MM.1S (cell line): ENCODE measurements around the gene ZBTB42.

Source experiments
- DNase-seq: peaks from one replicate; pipeline ENCODE4 v3.0.0-alpha.2; 2015
- H2AFZ ChIP-seq: fragments of 300-600 bp; sonication (generic); 2 replicates; pipeline ENCODE4 v1.6.0; 2016; ENCODE audit warnings: antibody characterized with exemption, low read length
- H3F3A ChIP-seq: fragments of 300-600 bp; sonication (generic); 2 replicates; pipeline ENCODE4 v1.6.1; 2016; ENCODE audit warnings: mild to moderate bottlenecking, antibody characterized with exemption, low read length, moderate library complexity, mixed read lengths; ENCODE audit not compliant: insufficient read depth
- H3K27ac ChIP-seq: fragments of 300-600 bp; sonication (generic); 2 replicates; pipeline ENCODE4 v1.5.1; 2016; ENCODE audit warnings: mild to moderate bottlenecking, low read length
- H3K27me3 ChIP-seq: fragments of 300-600 bp; sonication (generic); replicated peaks from 2 replicates; pipeline ENCODE4 v1.6.0; 2016; ENCODE audit warnings: low read length; ENCODE audit not compliant: insufficient read depth
- H3K36me3 ChIP-seq: fragments of 300-600 bp; sonication (generic); replicated peaks from 2 replicates; pipeline ENCODE4 v1.6.1; 2016; ENCODE audit warnings: mild to moderate bottlenecking, low read length, mixed read lengths; ENCODE audit not compliant: insufficient read depth
- H3K4me1 ChIP-seq: fragments of 300-600 bp; sonication (generic); 2 replicates; pipeline ENCODE4 v1.6.1; 2016; ENCODE audit warnings: low read length, mixed read lengths
- H3K4me2 ChIP-seq: fragments of 300-600 bp; sonication (generic); 2 replicates; pipeline ENCODE4 v1.6.0; 2016; ENCODE audit warnings: low read depth, low read length
- H3K4me3 ChIP-seq: fragments of 300-600 bp; sonication (generic); 2 replicates; pipeline ENCODE4 v1.5.1; 2016; ENCODE audit warnings: low read length, mixed read lengths
- H3K79me2 ChIP-seq: fragments of 300-600 bp; sonication (generic); 2 replicates; pipeline ENCODE4 v1.6.1; 2016; ENCODE audit warnings: mixed run types, low read length, mixed read lengths
- H3K9ac ChIP-seq: fragments of 300-600 bp; sonication (generic); 2 replicates; pipeline ENCODE4 v1.6.1; 2016; ENCODE audit warnings: low read length, mixed read lengths
- H3K9me2 ChIP-seq: fragments of 300-600 bp; sonication (generic); replicated peaks from 2 replicates; pipeline ENCODE4 v1.6.1; 2016; ENCODE audit warnings: mild to moderate bottlenecking, low read length, mixed read lengths; ENCODE audit not compliant: insufficient read depth
- H3K9me3 ChIP-seq: fragments of 300-600 bp; sonication (generic); replicated peaks from 2 replicates; pipeline ENCODE4 v1.6.1; 2016; ENCODE audit warnings: mild to moderate bottlenecking, low read length, mixed read lengths; ENCODE audit not compliant: insufficient read depth
- H4K20me1 ChIP-seq: fragments of 300-600 bp; sonication (generic); 2 replicates; pipeline ENCODE4 v1.6.1; 2016; ENCODE audit warnings: mild to moderate bottlenecking, low read length, moderate library complexity, mixed read lengths; ENCODE audit not compliant: insufficient read depth
- CTCF ChIP-seq: fragments of 300-600 bp; sonication (generic); IDR thresholded peaks from 2 replicates; pipeline ENCODE4 v1.5.1; 2016; ENCODE audit warnings: antibody characterized with exemption, low read length, mixed read lengths
- EZH2 ChIP-seq: fragments of 300-600 bp; sonication (generic); optimal IDR thresholded peaks from 2 replicates; pipeline ENCODE3; 2017; ENCODE audit warnings: low read depth, mild to moderate bottlenecking, antibody characterized with exemption, low read length, mixed read lengths
- EZH2phosphoT487 ChIP-seq: fragments of 300-600 bp; sonication (generic); IDR thresholded peaks from 2 replicates; pipeline ENCODE4 v1.6.1; 2018; ENCODE audit warnings: antibody characterized with exemption, low read length

ZBTB42 gene

GRCh38 chr14:104775073-104775489 lies 25.8 kb upstream of the ZBTB42 start:
- TF ChIP-seq EZH2phosphoT487 (no peak), CTCF (no peak), EZH2 (no peak)
- no peak overlapping the region for H3K27ac ChIP-seq
- H3K36me3 ChIP-seq, result no peaks in the 10 kb centered on the region
- no peaks in the 10 kb centered on the region for H4K20me1 ChIP-seq
- no peaks in the 10 kb centered on the region for H3F3A ChIP-seq
- no peaks in the 10 kb centered on the region for H3K9me2 ChIP-seq
- no peaks in the 10 kb centered on the region for H3K27me3 ChIP-seq
- H3K4me2 ChIP-seq, result no peak overlapping the region
- H3K79me2 ChIP-seq, result no peaks in the 10 kb centered on the region
- no peaks in the 10 kb centered on the region for H3K4me1 ChIP-seq
- no peak for DNase-seq
- no peak overlapping the region for H3K9ac ChIP-seq
- H2AFZ ChIP-seq, result no peak overlapping the region
- no peak overlapping the region for H3K4me3 ChIP-seq
- no peaks in the 10 kb centered on the region for H3K9me3 ChIP-seq

GRCh38 chr14:104776481-104776880 lies 24.4 kb upstream of the ZBTB42 start:
- Histone ChIP-seq H3K79me2 (no peaks in the 10 kb centered on the region), H3K36me3 (no peaks in the 10 kb centered on the region), H3K4me2 (no peak overlapping the region), H3K9ac (no peak overlapping the region), H3K27ac (no peak overlapping the region), H4K20me1 (no peaks in the 10 kb centered on the region), H2AFZ (no peak overlapping the region), H3K9me3 (no peaks in the 10 kb centered on the region), H3K9me2 (no peaks in the 10 kb centered on the region), H3K4me3 (no peak overlapping the region), H3F3A (no peaks in the 10 kb centered on the region), H3K27me3 (no peaks in the 10 kb centered on the region), H3K4me1 (no peaks in the 10 kb centered on the region)
- TF ChIP-seq EZH2phosphoT487 (no peak), CTCF (no peak), EZH2 (no peak)
- no peak for DNase-seq

- TF ChIP-seq CTCF, result no peak
- TF ChIP-seq EZH2phosphoT487, result no peak
- no peak for TF ChIP-seq EZH2
- Histone ChIP-seq H3K79me2 (no peaks in the 10 kb centered on the region), H3K9me3 (no peaks in the 10 kb centered on the region), H3K36me3 (no peaks in the 10 kb centered on the region), H3K4me2 (no peak overlapping the region), H3K9ac (no peak overlapping the region), H3K4me1 (no peaks in the 10 kb centered on the region), H3K9me2 (no peaks in the 10 kb centered on the region), H3F3A (no peaks in the 10 kb centered on the region), H3K4me3 (no peak overlapping the region), H2AFZ (no peak overlapping the region), H4K20me1 (no peaks in the 10 kb centered on the region), H3K27ac (no peak overlapping the region), H3K27me3 (no peaks in the 10 kb centered on the region)
- no peak for DNase-seq
Measured at GRCh38 chr14:104776961-104777807, 23.7 kb upstream of the ZBTB42 start.
